Trophoblast cell (in vitro differentiated cells and primary cell): ENCODE results near the gene AMN.

Source experiments
- DNase-seq, 2 donors: peaks; one replicate each; pipeline ENCODE4 v3.0.0-alpha.2; 2016
- H2AFZ ChIP-seq: 2 replicates; pipeline ENCODE4 v1.6.1; 2013; ENCODE audit warnings: low read length, moderate library complexity, mild to moderate bottlenecking; ENCODE audit not compliant: insufficient read depth, poor library complexity
- H2AK5ac ChIP-seq: 2 replicates; pipeline ENCODE4 v1.6.1; 2013; ENCODE audit warnings: mild to moderate bottlenecking, low read length
- H2BK120ac ChIP-seq: 2 replicates; pipeline ENCODE4 v1.6.1; 2013; ENCODE audit warnings: low read length, mild to moderate bottlenecking, moderate library complexity; ENCODE audit not compliant: insufficient read depth, poor library complexity
- H2BK12ac ChIP-seq: 2 replicates; pipeline ENCODE4 v1.6.1; 2013; ENCODE audit warnings: mild to moderate bottlenecking, low read length, moderate library complexity
- H2BK5ac ChIP-seq: 2 replicates; pipeline ENCODE4 v1.6.1; 2013; ENCODE audit warnings: low read length, low read depth, moderate library complexity, mild to moderate bottlenecking; ENCODE audit not compliant: poor library complexity
- H3K14ac ChIP-seq: 2 replicates; pipeline ENCODE4 v1.6.1; 2013; ENCODE audit warnings: mild to moderate bottlenecking, low read length
- H3K18ac ChIP-seq: 2 replicates; pipeline ENCODE4 v1.6.1; 2013; ENCODE audit warnings: mild to moderate bottlenecking, low read length
- H3K23ac ChIP-seq: 2 replicates; pipeline ENCODE4 v1.6.1; 2013; ENCODE audit warnings: low read length
- H3K27ac ChIP-seq: 2 replicates; pipeline ENCODE4 v1.5.1; 2013; ENCODE audit warnings: low read depth, mild to moderate bottlenecking, inconsistent platforms, low read length, moderate library complexity
- H3K27me3 ChIP-seq: 2 replicates; pipeline ENCODE4 v1.6.1; 2013; ENCODE audit warnings: inconsistent platforms, mild to moderate bottlenecking, low read length, moderate library complexity; ENCODE audit not compliant: insufficient read depth
- H3K36me3 ChIP-seq, 2 experiments: 1 replicate in 1 of 2; 2 replicates in 1 of 2; pipeline ENCODE4 v1.6.1; 2013; ENCODE audit warnings: low read length in 2 of 2, mild to moderate bottlenecking in 2 of 2, moderate library complexity in 1 of 2; ENCODE audit not compliant: insufficient read depth in 2 of 2, control insufficient read depth in 1 of 2
- H3K4ac ChIP-seq: 2 replicates; pipeline ENCODE4 v1.6.1; 2013; ENCODE audit warnings: low read depth, mild to moderate bottlenecking, low read length, moderate library complexity
- H3K4me1 ChIP-seq, 2 experiments: 1 replicate in 1 of 2; 2 replicates in 1 of 2; pipeline ENCODE4 v1.6.1; 2013; ENCODE audit warnings: low read length in 2 of 2, mild to moderate bottlenecking in 2 of 2, moderate library complexity in 1 of 2; ENCODE audit not compliant: insufficient read depth in 2 of 2, control insufficient read depth in 1 of 2
- H3K4me2 ChIP-seq: 2 replicates; pipeline ENCODE4 v1.6.1; 2013; ENCODE audit warnings: inconsistent platforms, mild to moderate bottlenecking, low read length, moderate library complexity
- H3K4me3 ChIP-seq: 2 replicates; pipeline ENCODE4 v1.5.1; 2013; ENCODE audit warnings: mild to moderate bottlenecking, low read depth, low read length, inconsistent platforms
- H3K79me1 ChIP-seq: one replicate; pipeline ENCODE4 v1.6.1; 2013; ENCODE audit warnings: low read length
- H3K79me2 ChIP-seq: 2 replicates; pipeline ENCODE4 v1.6.1; 2013; ENCODE audit warnings: low read length, mild to moderate bottlenecking; ENCODE audit not compliant: control insufficient read depth, insufficient read depth, poor library complexity
- H3K9ac ChIP-seq: 2 replicates; pipeline ENCODE4 v1.6.1; 2013; ENCODE audit warnings: mild to moderate bottlenecking, low read length
- H3K9me3 ChIP-seq: 2 replicates; pipeline ENCODE4 v1.6.1; 2013; ENCODE audit warnings: low read depth, mild to moderate bottlenecking, control low read depth, inconsistent platforms, low read length; ENCODE audit not compliant: insufficient read depth
- H4K12ac ChIP-seq: 2 replicates; pipeline ENCODE4 v1.6.1; 2013; ENCODE audit warnings: low read depth, mild to moderate bottlenecking, low read length, moderate library complexity
- H4K8ac ChIP-seq: 2 replicates; pipeline ENCODE4 v1.6.1; 2013; ENCODE audit warnings: low read depth, mild to moderate bottlenecking, low read length, moderate library complexity
- H4K91ac ChIP-seq: one replicate; pipeline ENCODE4 v1.6.1; 2013; ENCODE audit warnings: low read depth, mild to moderate bottlenecking, low read length, moderate library complexity
- WGBS: extraction: QIAGEN DNeasy Blood & Tissue Kit; methylation state at CpG from one replicate; pipeline ENCODE4 v1.1.7; 2013; ENCODE audit warnings: missing lambda C conversion rate; ENCODE audit not compliant: insufficient read length, insufficient coverage; ENCODE audit errors: extremely low coverage; 5-methylcytosine and 5-hydroxymethylcytosine counted together

The AMN gene

DNA sequence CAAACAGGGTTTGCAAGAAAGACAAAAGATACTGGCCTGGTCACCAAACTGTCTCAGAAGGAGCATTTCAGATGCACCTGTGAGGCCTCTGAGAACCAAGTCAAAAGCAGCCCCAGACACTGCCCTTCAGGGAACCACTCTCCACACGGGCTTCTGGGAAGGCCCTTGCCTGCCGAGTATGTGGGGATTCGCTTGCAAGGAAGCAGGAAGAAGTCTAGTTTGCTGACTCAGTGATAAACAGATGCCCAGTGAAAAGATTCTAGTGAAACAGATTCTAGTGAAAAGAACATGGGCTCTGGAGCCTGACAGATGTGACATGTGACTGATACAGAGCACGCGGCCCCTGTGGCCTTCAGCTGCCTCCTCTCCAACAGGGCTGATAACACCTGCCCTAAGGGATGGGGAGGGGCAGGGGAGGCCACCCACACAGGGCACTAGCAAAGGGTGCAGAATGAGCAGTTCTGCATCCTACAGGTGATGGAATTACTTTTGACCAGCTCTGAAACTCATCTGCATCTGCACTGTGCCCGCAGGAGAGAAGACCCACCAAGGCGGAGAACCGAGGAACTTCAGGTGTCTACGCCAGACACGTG, 19.1 kb downstream of the AMN start:
- H3K9ac ChIP-seq, result no peak overlapping the region
- H2BK5ac ChIP-seq, result no peak overlapping the region
- no peak overlapping the region for H3K27ac ChIP-seq
- no peak overlapping the region for H2BK12ac ChIP-seq
- no peak overlapping the region for H2BK120ac ChIP-seq
- no peaks in the 10 kb centered on the region for H3K79me1 ChIP-seq
- no peak for DNase-seq
- no peak overlapping the region for H3K18ac ChIP-seq
- no peaks in the 10 kb centered on the region for H3K4me1 ChIP-seq
- no peak overlapping the region for H3K4ac ChIP-seq
- no peak overlapping the region for H3K4me2 ChIP-seq
- H2AK5ac ChIP-seq, result no peak overlapping the region
- H3K23ac ChIP-seq, result no peak overlapping the region
- no peaks in the 10 kb centered on the region for H3K27me3 ChIP-seq
- peaks cover 2% of the 10 kb centered on the region for H3K9me3 ChIP-seq
- no peak overlapping the region for H4K91ac ChIP-seq
- H4K8ac ChIP-seq, result no peak overlapping the region
- no CpG with 5 or more reads among the region's 10 CpGs for WGBS
- H3K14ac ChIP-seq, result no peak overlapping the region
- H3K36me3 ChIP-seq, result peaks cover 83 to 87% of the 10 kb centered on the region in 2 experiments
- H3K4me3 ChIP-seq, result no peak overlapping the region
- no peak overlapping the region for H4K12ac ChIP-seq
- no peak overlapping the region for H2AFZ ChIP-seq
- H3K79me2 ChIP-seq, result no peaks in the 10 kb centered on the region

DNA sequence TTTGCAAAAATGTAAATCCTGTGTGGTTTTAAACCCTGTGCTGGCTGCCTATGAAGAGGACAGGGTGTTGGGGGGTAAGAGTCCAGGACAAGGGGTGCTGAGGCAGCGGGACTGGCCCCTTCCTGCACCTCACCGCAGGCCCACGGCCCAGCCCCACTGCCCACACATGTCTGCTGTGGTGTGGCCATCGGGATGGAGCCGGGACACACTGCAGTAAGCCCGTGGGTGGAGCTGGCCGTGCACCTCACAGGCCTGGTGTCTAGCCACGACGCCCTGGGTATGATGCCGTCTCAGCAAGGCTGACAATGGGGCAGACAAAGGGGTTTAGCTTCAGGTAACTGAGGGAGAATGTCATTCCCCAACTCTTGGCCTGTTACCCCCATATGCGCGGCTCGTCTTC, 19.6 kb downstream of the AMN start:
- H2BK12ac ChIP-seq, result no peak overlapping the region
- H4K8ac ChIP-seq, result no peak overlapping the region
- WGBS, result no CpG with 5 or more reads among the region's 13 CpGs
- no peak overlapping the region for H2AFZ ChIP-seq
- H3K9ac ChIP-seq, result no peak overlapping the region
- DNase-seq, result no peak
- no peak overlapping the region for H3K27ac ChIP-seq
- H3K18ac ChIP-seq, result no peak overlapping the region
- no peaks in the 10 kb centered on the region for H3K27me3 ChIP-seq
- no peaks in the 10 kb centered on the region for H3K4me1 ChIP-seq
- H2AK5ac ChIP-seq, result no peak overlapping the region
- no peak overlapping the region for H2BK5ac ChIP-seq
- H4K12ac ChIP-seq, result no peak overlapping the region
- no peak overlapping the region for H3K4ac ChIP-seq
- H3K23ac ChIP-seq, result no peak overlapping the region
- no peak overlapping the region for H3K4me2 ChIP-seq
- H3K9me3 ChIP-seq, result peaks cover 2% of the 10 kb centered on the region
- H4K91ac ChIP-seq, result no peak overlapping the region
- no peaks in the 10 kb centered on the region for H3K79me2 ChIP-seq
- no peak overlapping the region for H3K4me3 ChIP-seq
- H3K36me3 ChIP-seq, result peaks cover 84 to 87% of the 10 kb centered on the region in 2 experiments
- no peak overlapping the region for H3K14ac ChIP-seq
- H2BK120ac ChIP-seq, result no peak overlapping the region
- H3K79me1 ChIP-seq, result no peaks in the 10 kb centered on the region

DNA sequence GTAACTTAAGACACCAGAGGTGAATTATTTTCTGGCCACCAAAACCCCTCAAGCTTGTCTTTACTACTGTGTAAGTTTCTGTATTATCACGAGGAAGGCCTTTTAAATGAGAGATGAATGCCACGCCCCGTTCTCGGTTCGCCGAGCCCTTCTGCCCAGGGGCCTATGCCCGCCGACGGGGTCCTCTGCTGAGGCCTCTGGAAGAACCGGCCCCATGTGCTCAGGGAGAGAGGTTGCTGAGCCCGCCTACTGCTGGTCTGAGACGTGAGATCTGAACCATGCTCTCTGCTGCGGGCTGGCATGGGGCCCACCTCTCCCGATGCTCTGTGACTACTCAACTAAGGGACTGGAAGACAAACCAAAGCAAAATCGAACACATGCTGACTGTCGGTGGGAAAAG, 21.0 kb downstream of the AMN start:
- H4K91ac ChIP-seq, result no peak overlapping the region
- no peak overlapping the region for H2BK120ac ChIP-seq
- H4K12ac ChIP-seq, result no peak overlapping the region
- H3K4me3 ChIP-seq, result no peak overlapping the region
- WGBS, result no CpG with 5 or more reads among the region's 16 CpGs
- H3K4me2 ChIP-seq, result no peak overlapping the region
- H3K9me3 ChIP-seq, result peaks cover 2% of the 10 kb centered on the region
- no peak for DNase-seq
- H2AFZ ChIP-seq, result no peak overlapping the region
- H2BK12ac ChIP-seq, result no peak overlapping the region
- H3K18ac ChIP-seq, result no peak overlapping the region
- no peaks in the 10 kb centered on the region for H3K79me2 ChIP-seq
- no peak overlapping the region for H3K4ac ChIP-seq
- no peak overlapping the region for H4K8ac ChIP-seq
- H3K4me1 ChIP-seq, result no peaks in the 10 kb centered on the region
- H3K27me3 ChIP-seq, result no peaks in the 10 kb centered on the region
- no peak overlapping the region for H2BK5ac ChIP-seq
- H3K23ac ChIP-seq, result no peak overlapping the region
- no peak overlapping the region for H3K27ac ChIP-seq
- no peak overlapping the region for H3K14ac ChIP-seq
- H3K79me1 ChIP-seq, result no peaks in the 10 kb centered on the region
- H2AK5ac ChIP-seq, result no peak overlapping the region
- H3K9ac ChIP-seq, result no peak overlapping the region
- peaks cover 79 to 82% of the 10 kb centered on the region in 2 experiments for H3K36me3 ChIP-seq

DNA sequence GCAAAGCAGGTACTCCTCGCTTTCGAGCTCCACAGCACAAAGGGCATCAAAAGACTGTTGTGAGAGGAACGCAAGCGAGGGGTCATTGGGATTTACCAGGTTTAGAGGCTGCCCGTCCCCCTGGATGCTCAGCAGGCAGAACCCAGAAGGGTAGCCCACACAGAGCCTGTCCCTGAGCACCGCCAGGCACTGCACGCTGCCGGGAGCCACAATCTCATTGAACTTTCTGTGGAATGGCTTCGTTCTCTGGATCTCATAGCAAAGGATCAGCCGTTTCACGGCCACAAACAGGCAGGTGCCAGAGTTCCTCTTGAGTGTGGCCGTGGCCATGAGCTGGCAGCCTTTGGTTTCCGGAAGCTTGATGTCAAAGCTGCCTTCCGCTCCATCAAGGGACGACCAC, 21.5 kb downstream of the AMN start:
- Histone ChIP-seq H3K4me2 (no peak overlapping the region), H3K9ac (no peak overlapping the region)
- no CpG with 5 or more reads among the region's 15 CpGs for WGBS

More for the DNA sequence above, 21.5 kb downstream of the AMN start:
- no peak overlapping the region for H4K8ac ChIP-seq
- H4K91ac ChIP-seq, result no peak overlapping the region
- no peak overlapping the region for H2BK12ac ChIP-seq
- DNase-seq, result no peak
- no peak overlapping the region for H3K4me3 ChIP-seq
- H3K4me1 ChIP-seq, result no peaks in the 10 kb centered on the region
- no peak overlapping the region for H3K27ac ChIP-seq
- H3K27me3 ChIP-seq, result no peaks in the 10 kb centered on the region
- H4K12ac ChIP-seq, result no peak overlapping the region
- H3K9me3 ChIP-seq, result peaks cover 2% of the 10 kb centered on the region
- no peak overlapping the region for H2BK5ac ChIP-seq
- no peaks in the 10 kb centered on the region for H3K79me2 ChIP-seq
- H3K36me3 ChIP-seq, result peaks cover 83 to 86% of the 10 kb centered on the region in 2 experiments
- no peak overlapping the region for H2BK120ac ChIP-seq
- H3K23ac ChIP-seq, result no peak overlapping the region
- no peak overlapping the region for H3K14ac ChIP-seq
- H2AFZ ChIP-seq, result no peak overlapping the region
- H3K79me1 ChIP-seq, result no peaks in the 10 kb centered on the region
- H3K18ac ChIP-seq, result no peak overlapping the region
- no peak overlapping the region for H2AK5ac ChIP-seq
- H3K4ac ChIP-seq, result no peak overlapping the region
